ENCODE data around the gene FBXL17.

DNA sequence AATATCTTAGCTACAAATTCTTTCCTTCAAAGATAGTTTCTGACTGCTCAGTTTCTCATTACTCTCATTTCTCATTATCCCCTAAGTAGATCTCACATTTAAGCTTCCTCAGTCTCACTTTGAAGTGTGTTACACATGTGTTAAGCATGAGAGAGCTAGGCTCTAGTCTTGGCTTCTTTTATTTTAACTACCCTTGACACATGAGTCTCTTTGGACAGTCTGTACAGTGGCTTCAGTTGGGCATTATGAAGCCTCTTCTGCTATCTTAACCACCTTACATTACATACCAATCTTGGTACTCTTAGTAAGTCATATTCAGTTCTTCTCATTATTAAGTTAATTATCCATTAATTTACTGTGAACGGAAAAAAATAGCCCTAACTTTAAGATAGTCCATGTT is 232.5 kb downstream of the FBXL17 start:
- TF ChIP-seq ZNF23 (CRISPR knock-in tag; IDR thresholded peaks at IDR 0.05) = no peak
- TF ChIP-seq MTA2 (IDR thresholded peaks at IDR 0.05; ENCODE audit: low read depth) = no peak
- TF ChIP-seq ZZZ3 (IDR thresholded peaks at IDR 0.05) = no peak
- no peak for TF ChIP-seq FOXM1 (IDR thresholded peaks at IDR 0.05; ENCODE audit: low read depth)
- no peak for TF ChIP-seq FOXM1 (CRISPR knock-in tag; IDR thresholded peaks at IDR 0.05; ENCODE audit: low read depth)
- TF ChIP-seq, protein P1, sequence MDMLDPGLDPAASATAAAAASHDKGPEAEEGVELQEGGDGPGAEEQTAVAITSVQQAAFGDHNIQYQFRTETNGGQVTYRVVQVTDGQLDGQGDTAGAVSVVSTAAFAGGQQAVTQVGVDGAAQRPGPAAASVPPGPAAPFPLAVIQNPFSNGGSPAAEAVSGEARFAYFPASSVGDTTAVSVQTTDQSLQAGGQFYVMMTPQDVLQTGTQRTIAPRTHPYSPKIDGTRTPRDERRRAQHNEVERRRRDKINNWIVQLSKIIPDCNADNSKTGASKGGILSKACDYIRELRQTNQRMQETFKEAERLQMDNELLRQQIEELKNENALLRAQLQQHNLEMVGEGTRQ (CRISPR knock-in tag; IDR thresholded peaks at IDR 0.05) = no peak
- no peak for TF ChIP-seq NFE2L1 (tag; IDR thresholded peaks at IDR 0.05; ENCODE audit: borderline replicate concordance, low read depth)
- no peak for TF ChIP-seq KLF16 (IDR thresholded peaks at IDR 0.05)

All from K562 (cell line).